BJ (cell line): ENCODE measurements around the gene OXTR. TPM values are rescaled to one million over a fixed set of nuclear protein-coding genes. Genes with fewer than 3 reads are reported as not detected.

Experiments used
- CTCF ChIA-PET: fragments of 350-600 bp; formaldehyde crosslinking; extraction: SDS; loops from one replicate; lab custom pipeline; 2021; ENCODE audit warnings: antibody characterized with exemption, inconsistent platforms; lab: Yijun Ruan, JAX
- POLR2A ChIA-PET: fragments of 300-600 bp; sonication (Branson Sonifier 250); formaldehyde crosslinking; extraction: SDS; loops from one replicate; lab custom pipeline; 2021; ENCODE audit warnings: antibody characterized with exemption; lab: Charles Lee
- DNase-seq: peaks from one replicate; pipeline ENCODE4 v3.0.0-alpha.2; 2011; ENCODE audit warnings: low read depth
- H3K27me3 ChIP-seq: 2 replicates; pipeline ENCODE4 v1.6.0; 2011; ENCODE audit warnings: low read length; ENCODE audit not compliant: control insufficient read depth, insufficient read depth
- H3K36me3 ChIP-seq: 2 replicates; pipeline ENCODE4 v1.5.1; 2011; ENCODE audit warnings: low read length; ENCODE audit not compliant: control insufficient read depth, insufficient read depth
- H3K4me3 ChIP-seq: 2 replicates; pipeline ENCODE4 v1.5.1; 2011; ENCODE audit warnings: low read depth, mild to moderate bottlenecking, control low read depth, low read length
- CTCF ChIP-seq: IDR thresholded peaks from 2 replicates; pipeline ENCODE4 v1.5.1; 2011; ENCODE audit warnings: low read depth, mild to moderate bottlenecking, control low read depth, inconsistent platforms, low read length, moderate library complexity; ENCODE audit not compliant: insufficient read depth
- polyA plus RNA-seq: library from polyadenylated mRNA; depleted of rRNA; stranded (reverse); fragments of >200 nt; gene quantifications from 2 replicates; pipeline ENCODE4 v1.2.3, GENCODE V29; 2011

OXTR gene
- polyA plus RNA-seq, 1 experiment: 195 TPM

- Histone ChIP-seq H3K27me3 (no peaks in the 10 kb centered on the region), H3K4me3 (no peak overlapping the region), H3K36me3 (no peaks in the 10 kb centered on the region; the same call in 1 of the 2 replicates)
- no peak for TF ChIP-seq CTCF
- ChIA-PET POLR2A (interaction anchor here (0.7 kb wide), 1 partner anchor 663 kb away, joined by 3 read pairs; no protein-coding TSS in a partner anchor), CTCF (interaction anchor here (0.5 to 2.3 kb wide), 6 partner anchors 8 to 460 kb away, joined by 3 to 6 read pairs (median 3); partner anchors contain the start of gene OXTR)
- no peak for DNase-seq
Measured at GRCh38 chr3:8743911-8744310, 25.5 kb downstream of the OXTR start.

- H3K36me3 ChIP-seq: no peaks in the 10 kb centered on the region
- DNase-seq: peak; percentile 47
- POLR2A ChIA-PET: interaction anchor here (0.7 kb wide), 1 partner anchor 664 kb away, joined by 3 read pairs; no protein-coding TSS in a partner anchor
- CTCF ChIA-PET: interaction anchor here (0.5 to 4.7 kb wide), 7 partner anchors 11 to 461 kb away, joined by 3 to 19 read pairs (median 3); partner anchors contain the start of gene OXTR
- H3K4me3 ChIP-seq: no peak overlapping the region
- no peaks in the 10 kb centered on the region for H3K27me3 ChIP-seq
- TF ChIP-seq CTCF: no peak
Measured at GRCh38 chr3:8743021-8743601, 26.3 kb downstream of the OXTR start.

GRCh38 chr3:8741581-8742261 lies 27.7 kb downstream of the OXTR start:
- H3K4me3 ChIP-seq: peak overlapping the region; percentile 7; the same call in 1 of the 2 replicates
- ChIA-PET POLR2A (no interaction called here), CTCF (interaction anchor here (1.7 to 4.7 kb wide), 3 partner anchors 12 to 78 kb away, joined by 8 to 19 read pairs (median 8); no protein-coding TSS in a partner anchor)
- TF ChIP-seq CTCF: no peak
- peak; percentile 62 for DNase-seq
- H3K27me3 ChIP-seq: no peaks in the 10 kb centered on the region
- no peaks in the 10 kb centered on the region for H3K36me3 ChIP-seq

GRCh38 chr3:8739757-8740504 lies 29.5 kb downstream of the OXTR start:
- POLR2A ChIA-PET: interaction anchor here (0.6 to 0.8 kb wide), 3 partner anchors 26 to 29 kb away, joined by 3 to 4 read pairs (median 3); no protein-coding TSS in a partner anchor
- CTCF ChIA-PET: interaction anchor here (1.0 to 4.7 kb wide), 3 partner anchors 10 to 76 kb away, joined by 3 to 19 read pairs (median 8); no protein-coding TSS in a partner anchor
- DNase-seq: peak; percentile 35
- H3K36me3 ChIP-seq: no peaks in the 10 kb centered on the region
- TF ChIP-seq CTCF: no peak
- no peak overlapping the region for H3K4me3 ChIP-seq
- no peaks in the 10 kb centered on the region for H3K27me3 ChIP-seq

- ChIA-PET POLR2A (no interaction called here), CTCF (interaction anchor here (1.4 to 4.7 kb wide), 2 partner anchors 9 to 17 kb away, joined by 4 to 19 read pairs; no protein-coding TSS in a partner anchor)
- no peak for DNase-seq
- H3K4me3 ChIP-seq: no peak overlapping the region
- H3K36me3 ChIP-seq: no peaks in the 10 kb centered on the region
- H3K27me3 ChIP-seq: no peaks in the 10 kb centered on the region
- no peak for TF ChIP-seq CTCF
Measured at GRCh38 chr3:8738639-8739038, 30.8 kb downstream of the OXTR start.
